Measurements from ENCODE around the gene TRABD2B. TPM values are rescaled to one million over a fixed set of nuclear protein-coding genes. Genes with fewer than 3 reads are reported as not detected.

TRABD2B gene
- total RNA-seq, 1 experiment from 2014 or later: 10.3 TPM

DNA sequence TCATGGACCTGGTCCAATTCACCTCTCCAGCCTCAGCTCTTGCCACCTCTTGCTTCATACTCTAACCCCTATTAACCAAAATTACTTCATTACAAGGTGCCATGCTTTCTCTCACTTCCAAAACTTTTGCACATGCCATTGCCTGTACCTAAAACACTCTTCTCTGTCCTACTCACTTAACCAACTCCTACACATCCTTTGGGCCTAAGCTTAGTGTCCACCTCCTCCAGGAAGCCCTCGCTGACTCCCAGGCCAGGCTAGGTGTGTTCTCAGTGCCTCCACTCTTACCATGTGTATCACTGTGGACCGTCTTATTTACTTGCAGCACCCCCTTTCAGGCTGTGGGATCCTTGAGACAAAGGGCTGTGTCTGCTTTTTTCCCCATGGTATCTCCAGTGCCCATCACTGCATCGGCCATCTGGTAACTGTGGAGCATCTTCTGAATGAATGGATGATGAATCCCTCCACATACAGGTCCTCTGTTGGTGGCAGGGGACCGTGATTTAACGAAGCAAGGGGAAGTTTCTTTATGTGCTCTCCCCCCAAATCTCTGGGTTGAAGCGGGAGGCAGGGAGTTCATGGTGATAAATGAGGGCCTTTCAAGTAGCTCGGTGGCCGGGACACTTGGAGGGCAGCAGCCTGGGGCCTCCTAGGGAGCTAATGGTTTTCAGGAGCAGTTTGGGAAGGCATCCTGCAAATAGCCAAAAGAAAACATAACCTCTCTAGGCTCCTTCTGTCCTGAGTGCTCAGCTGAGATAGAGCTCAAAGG, 111.9 kb downstream of the TRABD2B start (continued):
- TF ChIP-seq, protein P1, sequence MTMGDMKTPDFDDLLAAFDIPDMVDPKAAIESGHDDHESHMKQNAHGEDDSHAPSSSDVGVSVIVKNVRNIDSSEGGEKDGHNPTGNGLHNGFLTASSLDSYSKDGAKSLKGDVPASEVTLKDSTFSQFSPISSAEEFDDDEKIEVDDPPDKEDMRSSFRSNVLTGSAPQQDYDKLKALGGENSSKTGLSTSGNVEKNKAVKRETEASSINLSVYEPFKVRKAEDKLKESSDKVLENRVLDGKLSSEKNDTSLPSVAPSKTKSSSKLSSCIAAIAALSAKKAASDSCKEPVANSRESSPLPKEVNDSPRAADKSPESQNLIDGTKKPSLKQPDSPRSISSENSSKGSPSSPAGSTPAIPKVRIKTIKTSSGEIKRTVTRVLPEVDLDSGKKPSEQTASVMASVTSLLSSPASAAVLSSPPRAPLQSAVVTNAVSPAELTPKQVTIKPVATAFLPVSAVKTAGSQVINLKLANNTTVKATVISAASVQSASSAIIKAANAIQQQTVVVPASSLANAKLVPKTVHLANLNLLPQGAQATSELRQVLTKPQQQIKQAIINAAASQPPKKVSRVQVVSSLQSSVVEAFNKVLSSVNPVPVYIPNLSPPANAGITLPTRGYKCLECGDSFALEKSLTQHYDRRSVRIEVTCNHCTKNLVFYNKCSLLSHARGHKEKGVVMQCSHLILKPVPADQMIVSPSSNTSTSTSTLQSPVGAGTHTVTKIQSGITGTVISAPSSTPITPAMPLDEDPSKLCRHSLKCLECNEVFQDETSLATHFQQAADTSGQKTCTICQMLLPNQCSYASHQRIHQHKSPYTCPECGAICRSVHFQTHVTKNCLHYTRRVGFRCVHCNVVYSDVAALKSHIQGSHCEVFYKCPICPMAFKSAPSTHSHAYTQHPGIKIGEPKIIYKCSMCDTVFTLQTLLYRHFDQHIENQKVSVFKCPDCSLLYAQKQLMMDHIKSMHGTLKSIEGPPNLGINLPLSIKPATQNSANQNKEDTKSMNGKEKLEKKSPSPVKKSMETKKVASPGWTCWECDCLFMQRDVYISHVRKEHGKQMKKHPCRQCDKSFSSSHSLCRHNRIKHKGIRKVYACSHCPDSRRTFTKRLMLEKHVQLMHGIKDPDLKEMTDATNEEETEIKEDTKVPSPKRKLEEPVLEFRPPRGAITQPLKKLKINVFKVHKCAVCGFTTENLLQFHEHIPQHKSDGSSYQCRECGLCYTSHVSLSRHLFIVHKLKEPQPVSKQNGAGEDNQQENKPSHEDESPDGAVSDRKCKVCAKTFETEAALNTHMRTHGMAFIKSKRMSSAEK (CRISPR knock-in tag; IDR thresholded peaks at IDR 0.05; ENCODE audit: borderline replicate concordance): no peak
- TF ChIP-seq IRF2 (CRISPR knock-in tag; IDR thresholded peaks at IDR 0.05; ENCODE audit: borderline replicate concordance, low read depth) (no peak), OVOL2 (CRISPR knock-in tag; IDR thresholded peaks at IDR 0.05; ENCODE audit: borderline replicate concordance) (no peak), GRHL2 (CRISPR knock-in tag; IDR thresholded peaks at IDR 0.05; ENCODE audit: insufficient replicate concordance, severe bottlenecking) (no peak), TCF7 (CRISPR knock-in tag; IDR thresholded peaks at IDR 0.05; ENCODE audit: low read depth) (no peak), JAZF1 (CRISPR knock-in tag; IDR thresholded peaks at IDR 0.05) (no peak), JUN (CRISPR knock-in tag; IDR thresholded peaks at IDR 0.05) (no peak), EMX1 (CRISPR knock-in tag; IDR thresholded peaks at IDR 0.05) (no peak)
- TF ChIP-seq, protein P2, sequence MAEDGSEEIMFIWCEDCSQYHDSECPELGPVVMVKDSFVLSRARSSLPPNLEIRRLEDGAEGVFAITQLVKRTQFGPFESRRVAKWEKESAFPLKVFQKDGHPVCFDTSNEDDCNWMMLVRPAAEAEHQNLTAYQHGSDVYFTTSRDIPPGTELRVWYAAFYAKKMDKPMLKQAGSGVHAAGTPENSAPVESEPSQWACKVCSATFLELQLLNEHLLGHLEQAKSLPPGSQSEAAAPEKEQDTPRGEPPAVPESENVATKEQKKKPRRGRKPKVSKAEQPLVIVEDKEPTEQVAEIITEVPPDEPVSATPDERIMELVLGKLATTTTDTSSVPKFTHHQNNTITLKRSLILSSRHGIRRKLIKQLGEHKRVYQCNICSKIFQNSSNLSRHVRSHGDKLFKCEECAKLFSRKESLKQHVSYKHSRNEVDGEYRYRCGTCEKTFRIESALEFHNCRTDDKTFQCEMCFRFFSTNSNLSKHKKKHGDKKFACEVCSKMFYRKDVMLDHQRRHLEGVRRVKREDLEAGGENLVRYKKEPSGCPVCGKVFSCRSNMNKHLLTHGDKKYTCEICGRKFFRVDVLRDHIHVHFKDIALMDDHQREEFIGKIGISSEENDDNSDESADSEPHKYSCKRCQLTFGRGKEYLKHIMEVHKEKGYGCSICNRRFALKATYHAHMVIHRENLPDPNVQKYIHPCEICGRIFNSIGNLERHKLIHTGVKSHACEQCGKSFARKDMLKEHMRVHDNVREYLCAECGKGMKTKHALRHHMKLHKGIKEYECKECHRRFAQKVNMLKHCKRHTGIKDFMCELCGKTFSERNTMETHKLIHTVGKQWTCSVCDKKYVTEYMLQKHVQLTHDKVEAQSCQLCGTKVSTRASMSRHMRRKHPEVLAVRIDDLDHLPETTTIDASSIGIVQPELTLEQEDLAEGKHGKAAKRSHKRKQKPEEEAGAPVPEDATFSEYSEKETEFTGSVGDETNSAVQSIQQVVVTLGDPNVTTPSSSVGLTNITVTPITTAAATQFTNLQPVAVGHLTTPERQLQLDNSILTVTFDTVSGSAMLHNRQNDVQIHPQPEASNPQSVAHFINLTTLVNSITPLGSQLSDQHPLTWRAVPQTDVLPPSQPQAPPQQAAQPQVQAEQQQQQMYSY (CRISPR knock-in tag; IDR thresholded peaks at IDR 0.05): no peak

DNA sequence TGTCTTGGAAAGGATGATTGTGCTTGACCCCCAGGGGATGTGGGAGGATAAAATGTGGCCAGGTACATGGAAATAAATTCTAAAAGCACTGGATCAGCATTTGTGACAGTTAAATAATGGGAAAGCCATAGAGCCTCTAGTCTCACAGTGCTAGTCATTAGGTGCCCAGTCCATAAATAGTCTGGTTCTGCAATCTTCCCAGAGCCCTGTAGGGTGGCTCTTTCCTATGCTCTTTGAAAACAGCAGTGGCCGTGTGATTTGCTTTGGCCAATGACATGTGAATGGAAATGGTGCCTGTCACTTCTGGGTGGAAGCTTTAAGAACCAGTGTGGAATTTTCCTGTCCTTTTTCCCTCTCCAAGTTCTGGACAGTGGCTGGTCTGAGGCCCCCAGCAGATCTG, 113.2 kb downstream of the TRABD2B start:
- Mint-ChIP-seq H3K9me3 (no peaks in the 10 kb centered on the region), H3K36me3 (no peaks in the 10 kb centered on the region), H3K4me1 (peaks cover 22% of the 10 kb centered on the region), H3K4me3 (no peak overlapping the region), H3K27me3 (ENCODE audit: low read depth) (no peaks in the 10 kb centered on the region), H3K27ac (no peak overlapping the region)
- POLR2A ChIA-PET: no interaction called here
- CTCF ChIA-PET: no interaction called here
- DNase-seq (ENCODE audit: low spot score): no peak
- 0 out of 2 replicates have a peak, but pooled peaks have one; percentile 16 for ATAC-seq
- TF ChIP-seq, protein P2 (CRISPR knock-in tag; IDR thresholded peaks at IDR 0.05): no peak
- TF ChIP-seq CREB1 (CRISPR knock-in tag; IDR thresholded peaks at IDR 0.05) (no peak), TCF7 (CRISPR knock-in tag; IDR thresholded peaks at IDR 0.05; ENCODE audit: low read depth) (no peak), EMX1 (CRISPR knock-in tag; IDR thresholded peaks at IDR 0.05) (no peak), NFE2L1 (CRISPR knock-in tag; IDR thresholded peaks at IDR 0.05) (no peak), ZNF423 (CRISPR knock-in tag; IDR thresholded peaks at IDR 0.05) (no peak)
- TF ChIP-seq, protein P3, sequence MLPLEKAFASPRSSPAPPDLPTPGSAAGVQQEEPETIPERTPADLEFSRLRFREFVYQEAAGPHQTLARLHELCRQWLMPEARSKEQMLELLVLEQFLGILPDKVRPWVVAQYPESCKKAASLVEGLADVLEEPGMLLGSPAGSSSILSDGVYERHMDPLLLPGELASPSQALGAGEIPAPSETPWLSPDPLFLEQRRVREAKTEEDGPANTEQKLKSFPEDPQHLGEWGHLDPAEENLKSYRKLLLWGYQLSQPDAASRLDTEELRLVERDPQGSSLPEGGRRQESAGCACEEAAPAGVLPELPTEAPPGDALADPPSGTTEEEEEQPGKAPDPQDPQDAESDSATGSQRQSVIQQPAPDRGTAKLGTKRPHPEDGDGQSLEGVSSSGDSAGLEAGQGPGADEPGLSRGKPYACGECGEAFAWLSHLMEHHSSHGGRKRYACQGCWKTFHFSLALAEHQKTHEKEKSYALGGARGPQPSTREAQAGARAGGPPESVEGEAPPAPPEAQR (CRISPR knock-in tag; IDR thresholded peaks at IDR 0.05): no peak
- TF ChIP-seq, protein P4, sequence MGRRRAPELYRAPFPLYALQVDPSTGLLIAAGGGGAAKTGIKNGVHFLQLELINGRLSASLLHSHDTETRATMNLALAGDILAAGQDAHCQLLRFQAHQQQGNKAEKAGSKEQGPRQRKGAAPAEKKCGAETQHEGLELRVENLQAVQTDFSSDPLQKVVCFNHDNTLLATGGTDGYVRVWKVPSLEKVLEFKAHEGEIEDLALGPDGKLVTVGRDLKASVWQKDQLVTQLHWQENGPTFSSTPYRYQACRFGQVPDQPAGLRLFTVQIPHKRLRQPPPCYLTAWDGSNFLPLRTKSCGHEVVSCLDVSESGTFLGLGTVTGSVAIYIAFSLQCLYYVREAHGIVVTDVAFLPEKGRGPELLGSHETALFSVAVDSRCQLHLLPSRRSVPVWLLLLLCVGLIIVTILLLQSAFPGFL (CRISPR knock-in tag; IDR thresholded peaks at IDR 0.05; ENCODE audit: borderline replicate concordance): no peak
- TF ChIP-seq, protein P5, sequence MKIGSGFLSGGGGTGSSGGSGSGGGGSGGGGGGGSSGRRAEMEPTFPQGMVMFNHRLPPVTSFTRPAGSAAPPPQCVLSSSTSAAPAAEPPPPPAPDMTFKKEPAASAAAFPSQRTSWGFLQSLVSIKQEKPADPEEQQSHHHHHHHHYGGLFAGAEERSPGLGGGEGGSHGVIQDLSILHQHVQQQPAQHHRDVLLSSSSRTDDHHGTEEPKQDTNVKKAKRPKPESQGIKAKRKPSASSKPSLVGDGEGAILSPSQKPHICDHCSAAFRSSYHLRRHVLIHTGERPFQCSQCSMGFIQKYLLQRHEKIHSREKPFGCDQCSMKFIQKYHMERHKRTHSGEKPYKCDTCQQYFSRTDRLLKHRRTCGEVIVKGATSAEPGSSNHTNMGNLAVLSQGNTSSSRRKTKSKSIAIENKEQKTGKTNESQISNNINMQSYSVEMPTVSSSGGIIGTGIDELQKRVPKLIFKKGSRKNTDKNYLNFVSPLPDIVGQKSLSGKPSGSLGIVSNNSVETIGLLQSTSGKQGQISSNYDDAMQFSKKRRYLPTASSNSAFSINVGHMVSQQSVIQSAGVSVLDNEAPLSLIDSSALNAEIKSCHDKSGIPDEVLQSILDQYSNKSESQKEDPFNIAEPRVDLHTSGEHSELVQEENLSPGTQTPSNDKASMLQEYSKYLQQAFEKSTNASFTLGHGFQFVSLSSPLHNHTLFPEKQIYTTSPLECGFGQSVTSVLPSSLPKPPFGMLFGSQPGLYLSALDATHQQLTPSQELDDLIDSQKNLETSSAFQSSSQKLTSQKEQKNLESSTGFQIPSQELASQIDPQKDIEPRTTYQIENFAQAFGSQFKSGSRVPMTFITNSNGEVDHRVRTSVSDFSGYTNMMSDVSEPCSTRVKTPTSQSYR (CRISPR knock-in tag; IDR thresholded peaks at IDR 0.05): no peak

All from WTC11 (cell line).